MM.1S (cell line): ENCODE results near the gene HBS1L.

Source experiments
- EZH2 ChIP-seq: fragments of 300-600 bp; sonication (generic); optimal IDR thresholded peaks from 2 replicates; pipeline ENCODE3; 2017; ENCODE audit warnings: low read depth, mild to moderate bottlenecking, antibody characterized with exemption, low read length, mixed read lengths
- EZH2phosphoT487 ChIP-seq: fragments of 300-600 bp; sonication (generic); IDR thresholded peaks from 2 replicates; pipeline ENCODE4 v1.6.1; 2018; ENCODE audit warnings: antibody characterized with exemption, low read length
- TF ChIP-seq, protein P1 (sequence below): fragments of 300-600 bp; sonication (generic); IDR thresholded peaks from 2 replicates; pipeline ENCODE4 v1.5.1; 2016; ENCODE audit warnings: antibody characterized with exemption, low read length, mixed read lengths

DNA sequence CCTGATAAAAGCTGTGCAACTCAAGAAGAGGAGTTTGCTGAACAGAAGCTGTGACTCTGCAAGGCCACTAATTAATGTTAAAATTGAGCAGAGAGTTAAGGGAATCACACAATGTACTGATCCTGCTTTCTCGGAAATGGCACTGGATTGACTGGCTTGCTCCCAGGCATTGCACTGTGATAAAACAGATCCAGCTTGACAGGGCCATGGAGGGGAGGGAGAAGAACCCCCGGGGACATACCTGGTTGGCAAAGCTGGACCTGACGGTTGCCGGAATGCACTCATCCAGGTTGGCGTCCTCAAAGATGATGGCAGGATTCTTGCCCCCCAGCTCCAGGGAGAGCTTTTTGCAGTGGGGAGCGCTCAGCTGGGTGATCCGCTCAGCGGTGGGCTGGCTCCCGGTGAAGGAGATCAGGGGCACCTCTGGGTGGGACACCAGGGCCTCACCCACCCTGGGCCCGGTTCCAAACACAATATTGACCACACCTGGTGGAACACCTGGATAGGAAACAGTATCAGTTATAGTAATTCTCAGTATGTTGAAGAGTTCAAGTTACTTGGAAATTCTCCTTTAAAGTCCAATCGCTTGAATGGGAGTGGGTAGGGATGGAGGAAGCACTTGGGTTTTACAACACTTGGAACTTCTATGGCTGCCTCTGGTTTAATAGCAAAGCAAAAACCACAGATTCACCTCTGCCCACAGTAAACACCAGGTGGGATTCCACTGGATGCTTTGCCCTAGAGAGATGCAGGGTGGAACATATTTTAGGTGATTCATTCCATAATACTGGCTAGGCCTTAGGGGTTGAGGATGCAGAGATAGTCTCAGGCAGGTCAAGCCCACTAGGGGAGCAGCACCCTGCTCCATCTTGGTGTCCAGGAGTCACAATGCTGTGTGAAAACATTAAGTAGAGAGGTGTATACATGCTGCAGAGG lies 121.8 kb downstream of the HBS1L start:
- TF ChIP-seq EZH2phosphoT487: no peak
- TF ChIP-seq, protein P1, sequence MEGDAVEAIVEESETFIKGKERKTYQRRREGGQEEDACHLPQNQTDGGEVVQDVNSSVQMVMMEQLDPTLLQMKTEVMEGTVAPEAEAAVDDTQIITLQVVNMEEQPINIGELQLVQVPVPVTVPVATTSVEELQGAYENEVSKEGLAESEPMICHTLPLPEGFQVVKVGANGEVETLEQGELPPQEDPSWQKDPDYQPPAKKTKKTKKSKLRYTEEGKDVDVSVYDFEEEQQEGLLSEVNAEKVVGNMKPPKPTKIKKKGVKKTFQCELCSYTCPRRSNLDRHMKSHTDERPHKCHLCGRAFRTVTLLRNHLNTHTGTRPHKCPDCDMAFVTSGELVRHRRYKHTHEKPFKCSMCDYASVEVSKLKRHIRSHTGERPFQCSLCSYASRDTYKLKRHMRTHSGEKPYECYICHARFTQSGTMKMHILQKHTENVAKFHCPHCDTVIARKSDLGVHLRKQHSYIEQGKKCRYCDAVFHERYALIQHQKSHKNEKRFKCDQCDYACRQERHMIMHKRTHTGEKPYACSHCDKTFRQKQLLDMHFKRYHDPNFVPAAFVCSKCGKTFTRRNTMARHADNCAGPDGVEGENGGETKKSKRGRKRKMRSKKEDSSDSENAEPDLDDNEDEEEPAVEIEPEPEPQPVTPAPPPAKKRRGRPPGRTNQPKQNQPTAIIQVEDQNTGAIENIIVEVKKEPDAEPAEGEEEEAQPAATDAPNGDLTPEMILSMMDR: no peak
- no peak for TF ChIP-seq EZH2
